Upper lobe of left lung (tissue), 6 donors: ENCODE results near the gene TMEM129. TPM values are rescaled to one million over a fixed set of nuclear protein-coding genes. Genes with fewer than 3 reads are reported as not detected.

Experiments
- ATAC-seq, 2 donors: fragments of 200-7000 bp; cut with Tn5 transposase; one replicate each; pipeline ENCODE4 v1.9.1; 2022; ENCODE audit warnings: mild to moderate bottlenecking in 2 of 2, moderate library complexity in 2 of 2; ENCODE audit not compliant: low FRiP score in 2 of 2
- DNase-seq, 2 donors: peaks; one replicate each; pipeline ENCODE4 v3.0.0-alpha.2; 2019 to 2020
- H3K27ac ChIP-seq, 4 donors: fragments of 200-600 bp; sonication (generic); one replicate each; pipeline ENCODE4 v1.5.1; 2016 to 2019
- H3K27me3 ChIP-seq, 4 donors: fragments of 200-600 bp; sonication (generic); one replicate each; pipeline ENCODE4 v1.5.1; 2017 to 2019
- H3K36me3 ChIP-seq, 4 donors: fragments of 200-600 bp; sonication (generic); one replicate each; pipeline ENCODE4 v1.5.1; 2016 to 2019
- H3K4me1 ChIP-seq, 4 donors: fragments of 200-600 bp; sonication (generic); one replicate each; pipeline ENCODE4 v1.5.1; 2018 to 2019
- H3K4me3 ChIP-seq, 4 donors: fragments of 200-600 bp; sonication (generic); one replicate each; pipeline ENCODE4 v1.5.1; 2017 to 2019; ENCODE audit warnings: mild to moderate bottlenecking in 2 of 4, moderate library complexity in 1 of 4
- H3K9me3 ChIP-seq, 4 donors: fragments of 200-600 bp; sonication (generic); one replicate each; pipeline ENCODE4 v1.5.1; 2018 to 2019
- EP300 ChIP-seq, 4 donors: sonication (generic); formaldehyde crosslinking; IDR thresholded peaks; one replicate each; pipeline ENCODE4 v1.5.1; 2017; ENCODE audit warnings: antibody characterized with exemption in 4 of 4, control low read depth in 2 of 4
- POLR2A ChIP-seq, 4 donors: fragments of 450-650 bp; IDR thresholded peaks; one replicate each; pipeline ENCODE4 v1.5.1; 2016 to 2017; ENCODE audit warnings: antibody characterized with exemption in 4 of 4, mild to moderate bottlenecking in 2 of 4
- POLR2AphosphoS5 ChIP-seq, 2 donors: sonication (generic); formaldehyde crosslinking; IDR thresholded peaks; one replicate each; pipeline ENCODE4 v1.5.1; 2017; ENCODE audit warnings: antibody characterized with exemption in 2 of 2
- WGBS, 2 donors: methylation state at CpG; one replicate each; pipeline ENCODE4 v1.1.5; 2017 to 2018; 5-methylcytosine and 5-hydroxymethylcytosine counted together
- total RNA-seq, 6 donors: library from RNA; depleted of rRNA in 4 of 6; stranded (reverse); fragments of >200 nt in 4 of 6; gene quantifications; one replicate each; pipeline versions ENCODE4 v1.1.0 to v1.2.1, GENCODE V29; 2016 to 2021
- TF ChIP-seq, protein P1 (sequence below), 6 experiments: fragments of 450-650 bp in 4 of 6; fragments of 200-600 bp in 2 of 6; sonication (generic) in 2 of 6; IDR thresholded peaks; one replicate each; pipeline ENCODE4 v1.5.1; 2016 to 2019; ENCODE audit warnings: antibody characterized with exemption in 6 of 6
- donor health status: DM: no; HTN: no; CAD: no; lungs with moderate emphysema.
- donor health status: DM: no; HTN: yes; CAD: no; lungs with severe emphysema.

TMEM129 gene
- total RNA-seq, 6 donors from 2014 or later: 38.9 to 99.1 (median 49.6) TPM

DNA sequence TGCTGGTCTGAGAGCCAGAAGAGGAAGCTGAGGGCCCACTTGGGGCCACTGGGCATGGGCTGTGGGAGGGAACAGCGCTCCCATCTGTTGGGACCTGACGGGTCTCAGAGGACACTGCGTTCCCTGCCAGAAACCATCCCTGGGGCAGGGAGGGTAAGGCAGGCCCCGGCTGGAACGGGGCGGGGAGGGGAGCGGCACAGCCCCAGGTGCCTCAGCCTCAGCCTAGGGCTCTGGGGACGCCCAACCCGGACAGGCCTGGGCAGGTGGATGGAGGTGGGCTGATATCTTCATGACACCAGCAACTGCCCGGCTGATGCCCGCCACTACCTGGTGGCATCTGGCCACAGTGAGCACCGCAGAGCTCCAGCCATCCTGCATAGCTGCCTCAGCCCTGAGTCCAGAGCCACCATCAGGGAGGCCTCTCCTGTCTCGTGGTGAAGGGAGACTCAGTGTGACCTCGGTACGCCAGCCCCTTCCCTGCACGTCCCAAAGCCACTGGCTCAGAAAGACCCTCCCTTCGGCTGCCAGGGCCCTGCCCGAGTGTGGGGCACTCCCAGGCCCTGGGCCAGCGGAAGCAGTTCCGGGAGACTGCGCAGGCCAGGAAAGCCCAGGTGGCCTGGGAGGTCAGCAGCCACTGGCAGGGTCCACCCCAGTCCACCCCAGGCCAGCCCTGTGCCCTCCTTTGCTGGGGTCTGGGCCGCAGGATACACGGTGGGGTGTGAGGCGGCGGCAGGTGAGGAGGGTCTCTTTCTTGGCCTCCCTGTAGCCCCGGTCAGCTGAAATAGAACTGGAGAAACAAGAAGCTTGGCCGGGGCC lies 37.4 kb upstream of the TMEM129 start:
- Histone ChIP-seq H3K9me3 (no peaks in the 10 kb centered on the region), H3K4me3 (no peak overlapping the region), H3K36me3 (no peaks in the 10 kb centered on the region), H3K27ac (peak overlapping the region; percentile 12 to 79 (median 62)), H3K27me3 (no peaks in the 10 kb centered on the region), H3K4me1 (peaks cover 23 to 36% (median 24%) of the 10 kb centered on the region in 4 donors)
- TF ChIP-seq POLR2AphosphoS5 (IDR thresholded peaks at IDR 0.05) (no peak), EP300 (IDR thresholded peaks at IDR 0.05) (no peak), POLR2A (IDR thresholded peaks at IDR 0.05) (no peak)
- TF ChIP-seq, protein P1, sequence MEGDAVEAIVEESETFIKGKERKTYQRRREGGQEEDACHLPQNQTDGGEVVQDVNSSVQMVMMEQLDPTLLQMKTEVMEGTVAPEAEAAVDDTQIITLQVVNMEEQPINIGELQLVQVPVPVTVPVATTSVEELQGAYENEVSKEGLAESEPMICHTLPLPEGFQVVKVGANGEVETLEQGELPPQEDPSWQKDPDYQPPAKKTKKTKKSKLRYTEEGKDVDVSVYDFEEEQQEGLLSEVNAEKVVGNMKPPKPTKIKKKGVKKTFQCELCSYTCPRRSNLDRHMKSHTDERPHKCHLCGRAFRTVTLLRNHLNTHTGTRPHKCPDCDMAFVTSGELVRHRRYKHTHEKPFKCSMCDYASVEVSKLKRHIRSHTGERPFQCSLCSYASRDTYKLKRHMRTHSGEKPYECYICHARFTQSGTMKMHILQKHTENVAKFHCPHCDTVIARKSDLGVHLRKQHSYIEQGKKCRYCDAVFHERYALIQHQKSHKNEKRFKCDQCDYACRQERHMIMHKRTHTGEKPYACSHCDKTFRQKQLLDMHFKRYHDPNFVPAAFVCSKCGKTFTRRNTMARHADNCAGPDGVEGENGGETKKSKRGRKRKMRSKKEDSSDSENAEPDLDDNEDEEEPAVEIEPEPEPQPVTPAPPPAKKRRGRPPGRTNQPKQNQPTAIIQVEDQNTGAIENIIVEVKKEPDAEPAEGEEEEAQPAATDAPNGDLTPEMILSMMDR (IDR thresholded peaks at IDR 0.05): no peak
- peak in 1 of 2 donors; percentile 63 for DNase-seq
- ATAC-seq: no peak
- WGBS, 2 donors: 85 to 93% methylated on average over 8 to 23 of the region's 27 CpGs

DNA sequence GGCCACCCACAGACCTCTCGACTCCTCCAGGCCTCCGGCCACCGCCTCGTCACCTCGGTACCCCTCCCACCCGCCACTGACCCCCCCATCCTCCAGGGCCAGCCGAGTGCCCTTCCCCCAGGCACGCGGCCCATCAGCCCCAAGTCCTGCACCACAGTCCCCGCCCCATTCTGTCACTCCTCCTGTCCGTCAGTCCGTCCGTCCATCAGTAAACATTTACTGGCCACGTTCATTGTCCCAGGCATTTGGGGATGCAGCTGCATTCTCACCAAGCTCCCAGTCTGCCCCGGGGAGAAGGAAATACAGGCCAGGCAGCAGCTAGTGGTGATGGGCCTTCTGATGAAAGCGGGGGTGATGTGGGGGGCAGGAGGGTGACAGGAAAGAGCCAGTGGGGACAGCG lies 36.7 kb upstream of the TMEM129 start:
- no peaks in the 10 kb centered on the region for H3K36me3 ChIP-seq
- TF ChIP-seq POLR2AphosphoS5 (IDR thresholded peaks at IDR 0.05) (no peak), POLR2A (IDR thresholded peaks at IDR 0.05) (no peak), EP300 (IDR thresholded peaks at IDR 0.05) (no peak)
- TF ChIP-seq, protein P1 (IDR thresholded peaks at IDR 0.05): no peak
- H3K27me3 ChIP-seq: no peaks in the 10 kb centered on the region
- DNase-seq (no peak), ATAC-seq (no peak)
- H3K4me3 ChIP-seq: no peak overlapping the region
- peak overlapping the region in 2 of 4 donors; percentile 69 to 79 for H3K27ac ChIP-seq
- peaks cover 19 to 36% (median 25%) of the 10 kb centered on the region in 4 donors for H3K4me1 ChIP-seq
- WGBS, 2 donors: 64 to 74% methylated on average over 12 to 14 of the region's 17 CpGs
- H3K9me3 ChIP-seq: no peaks in the 10 kb centered on the region

DNA sequence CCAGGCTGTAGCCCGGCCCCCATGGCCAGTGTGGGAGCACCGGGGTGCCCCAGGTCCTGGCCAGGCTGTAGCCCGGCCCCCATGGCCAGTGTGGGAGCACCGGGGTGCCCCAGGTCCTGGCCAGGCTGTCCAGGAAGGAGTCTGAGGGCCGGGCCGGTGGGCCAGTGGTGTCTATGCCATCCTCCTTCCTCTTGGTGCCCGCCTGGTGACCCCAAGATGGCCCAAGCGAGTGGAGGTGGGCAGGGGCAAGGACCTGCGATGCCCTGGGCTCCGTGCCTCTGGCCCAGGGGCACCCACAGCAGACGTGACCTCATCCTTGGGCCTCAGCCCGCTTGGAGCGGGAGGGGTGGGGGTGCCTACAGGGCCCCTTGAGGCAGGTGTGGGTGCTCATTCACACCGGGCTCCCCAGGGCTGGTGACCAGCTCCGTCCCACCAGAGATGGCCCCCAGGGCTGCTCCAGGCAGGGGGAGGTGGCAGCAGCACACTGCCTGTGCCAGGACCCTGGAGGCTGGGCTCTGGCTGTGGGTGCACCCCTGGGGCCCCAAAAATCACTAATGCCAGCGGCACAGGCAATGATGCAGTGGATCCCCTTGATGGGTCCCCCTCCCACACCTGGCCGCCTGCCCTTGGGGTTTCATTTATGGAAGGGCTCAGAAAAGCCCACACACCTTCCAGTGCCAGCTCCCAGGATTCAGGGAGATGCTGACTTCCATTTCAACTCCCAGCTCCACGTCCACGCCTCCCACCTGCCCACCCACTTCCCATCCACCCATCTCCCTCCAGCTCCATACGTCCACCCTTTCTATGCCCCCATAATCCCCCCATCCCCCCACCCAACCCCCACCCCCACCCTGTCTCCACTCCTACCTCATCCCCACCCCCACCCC lies 36.0 kb upstream of the TMEM129 start:
- ATAC-seq (no peak), DNase-seq (peak in 1 of 2 donors; percentile 68)
- 74 to 87% methylated on average over 7 to 20 of the region's 20 CpGs for WGBS, 2 donors
- peaks cover 24 to 42% (median 32%) of the 10 kb centered on the region in 4 donors for H3K4me1 ChIP-seq
- TF ChIP-seq POLR2A (IDR thresholded peaks at IDR 0.05) (no peak), POLR2AphosphoS5 (IDR thresholded peaks at IDR 0.05) (no peak), EP300 (IDR thresholded peaks at IDR 0.05) (no peak)
- TF ChIP-seq, protein P1 (IDR thresholded peaks at IDR 0.05): no peak
- no peaks in the 10 kb centered on the region for H3K27me3 ChIP-seq
- no peaks in the 10 kb centered on the region for H3K9me3 ChIP-seq
- H3K27ac ChIP-seq: peak overlapping the region in 2 of 4 donors; percentile 11 to 78
- no peak overlapping the region for H3K4me3 ChIP-seq
- H3K36me3 ChIP-seq: no peaks in the 10 kb centered on the region

DNA sequence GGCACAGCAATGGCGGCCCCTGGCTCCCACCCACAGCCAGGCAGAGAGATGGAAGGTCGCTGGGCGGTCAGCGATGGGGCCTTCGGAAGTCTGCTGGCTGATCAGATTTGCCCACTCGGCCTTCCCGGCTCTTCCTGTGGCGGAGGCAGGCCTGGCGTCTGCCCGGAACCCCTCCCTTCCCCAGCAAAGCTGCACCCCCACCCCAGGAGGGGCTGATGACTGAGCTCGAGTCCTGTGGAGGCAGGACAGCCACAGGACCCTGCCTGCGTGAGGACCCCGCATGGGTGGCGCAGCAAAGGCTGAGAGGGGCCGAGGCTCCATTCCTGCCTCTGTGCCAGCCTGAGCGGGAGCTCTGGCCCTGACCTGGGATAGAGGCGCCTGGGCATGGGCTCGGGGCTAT lies 35.0 kb upstream of the TMEM129 start:
- no peaks in the 10 kb centered on the region for H3K9me3 ChIP-seq
- ATAC-seq (no peak), DNase-seq (peak in 1 of 2 donors; percentile 75)
- TF ChIP-seq POLR2A (IDR thresholded peaks at IDR 0.05) (no peak), EP300 (IDR thresholded peaks at IDR 0.05) (no peak), POLR2AphosphoS5 (IDR thresholded peaks at IDR 0.05) (peak in 1 of 2 donors; percentile 20)
- TF ChIP-seq, protein P1 (IDR thresholded peaks at IDR 0.05): no peak
- H3K4me3 ChIP-seq: no peak overlapping the region
- WGBS, 2 donors: 32 to 38% methylated on average over 5 to 6 of the region's 18 CpGs
- H3K4me1 ChIP-seq: peaks cover 32 to 51% (median 38%) of the 10 kb centered on the region in 4 donors
- no peaks in the 10 kb centered on the region for H3K36me3 ChIP-seq
- no peaks in the 10 kb centered on the region for H3K27me3 ChIP-seq
- peak overlapping the region in 3 of 4 donors; percentile 36 to 78 (median 44) for H3K27ac ChIP-seq
